HepG2 (cell line): ENCODE data around the gene SPG7. TPM values are rescaled to one million over a fixed set of nuclear protein-coding genes. Genes with fewer than 3 reads are reported as not detected.

Source experiments
- CREB1 ChIP-seq, 2 experiments: fragments of 450-650 bp in 1 of 2; IDR thresholded peaks; 2 replicates each; pipeline ENCODE4 v1.6.1; 2016 to 2017; ENCODE audit warnings: control low read depth in 1 of 2, mild to moderate bottlenecking in 1 of 2, missing compliant biosample characterization in 1 of 2, missing genetic modification characterization in 1 of 2
- ELF1 ChIP-seq: sonication (generic); formaldehyde crosslinking; IDR thresholded peaks from 2 replicates; pipeline ENCODE4 v1.4.0; 2020; ENCODE audit warnings: missing genetic modification reagents
- EZH2 ChIP-seq: conservative IDR thresholded peaks from 2 replicates; pipeline ENCODE4 v1.6.1; 2012; ENCODE audit warnings: mild to moderate bottlenecking, low read depth, low read length, moderate library complexity
- MEF2D ChIP-seq: sonication (generic); formaldehyde crosslinking; IDR thresholded peaks from 2 replicates; pipeline ENCODE4 v1.5.1; 2020; ENCODE audit warnings: mild to moderate bottlenecking, missing genetic modification reagents
- NR1H2 ChIP-seq: sonication (generic); formaldehyde crosslinking; IDR thresholded peaks from 2 replicates; pipeline ENCODE4 v1.8.1; 2022; ENCODE audit warnings: low read depth, missing genetic modification reagents, borderline replicate concordance
- NRL ChIP-seq: sonication (generic); formaldehyde crosslinking; IDR thresholded peaks from 2 replicates; pipeline ENCODE4 v1.5.0; 2020; ENCODE audit warnings: missing genetic modification reagents, mild to moderate bottlenecking, moderate library complexity, borderline replicate concordance
- PREB ChIP-seq: sonication (generic); formaldehyde crosslinking; IDR thresholded peaks from 2 replicates; pipeline ENCODE4 v1.4.0; 2020; ENCODE audit warnings: missing genetic modification reagents
- REPIN1 ChIP-seq: sonication (generic); formaldehyde crosslinking; IDR thresholded peaks from 2 replicates; pipeline ENCODE4 v1.8.0; 2022; ENCODE audit warnings: missing genetic modification reagents, low read depth, mild to moderate bottlenecking, borderline replicate concordance
- SNAPC2 ChIP-seq: sonication (generic); formaldehyde crosslinking; IDR thresholded peaks from 2 replicates; pipeline ENCODE4 v1.8.1; 2022; ENCODE audit warnings: mild to moderate bottlenecking, missing genetic modification reagents
- ZMYM2 ChIP-seq: sonication (generic); formaldehyde crosslinking; IDR thresholded peaks from 2 replicates; pipeline ENCODE4 v1.8.0; 2022; ENCODE audit warnings: mild to moderate bottlenecking, missing genetic modification reagents
- ZNF12 ChIP-seq: sonication (generic); formaldehyde crosslinking; IDR thresholded peaks from 2 replicates; pipeline ENCODE4 v1.5.0; 2020; ENCODE audit warnings: missing genetic modification reagents
- ZNF280D ChIP-seq: sonication (generic); formaldehyde crosslinking; IDR thresholded peaks from 2 replicates; pipeline ENCODE4 v1.5.1; 2020; ENCODE audit warnings: mild to moderate bottlenecking, missing genetic modification reagents
- ZNF292 ChIP-seq: sonication (generic); formaldehyde crosslinking; IDR thresholded peaks from 2 replicates; pipeline ENCODE4 v1.8.1; 2022; ENCODE audit warnings: mild to moderate bottlenecking, low read depth, missing genetic modification reagents, borderline replicate concordance
- ZNF3 ChIP-seq: IDR thresholded peaks from 2 replicates; pipeline ENCODE4 v1.7.0; 2017; ENCODE audit warnings: inconsistent platforms
- ZNF563 ChIP-seq: sonication (generic); formaldehyde crosslinking; IDR thresholded peaks from 2 replicates; pipeline ENCODE4 v1.8.0; 2022; ENCODE audit warnings: mild to moderate bottlenecking, moderate library complexity, missing genetic modification reagents
- ZNF782 ChIP-seq: sonication (generic); formaldehyde crosslinking; IDR thresholded peaks from 2 replicates; pipeline ENCODE4 v1.4.0; 2020; ENCODE audit warnings: missing genetic modification reagents, mild to moderate bottlenecking, borderline replicate concordance
- ZNF792 ChIP-seq: IDR thresholded peaks from 2 replicates; pipeline ENCODE4 v1.6.1; 2016
- polyA plus RNA-seq, 8 experiments: library from polyadenylated mRNA; depleted of rRNA in 3 of 8; stranded (reverse) in 7 of 8; unstranded in 1 of 8; fragments of >200 nt; fragmentation: Illumina TruSeq in 4 of 8; extraction: Trizol in 4 of 8; gene quantifications; 2 replicates each; pipeline versions ENCODE4 v1.2.1 to v1.2.3, GENCODE V29; 2011 to 2016; ENCODE audit warnings: low read depth in 4 of 8, missing spikeins in 1 of 8, mixed read lengths in 1 of 8; ENCODE audit not compliant: insufficient read depth in 1 of 8
- total RNA-seq, 5 experiments: library from RNA; depleted of rRNA; stranded (reverse); fragments of >200 nt; fragmentation: Illumina TruSeq; extraction: Trizol; gene quantifications; 2 replicates each; pipeline ENCODE4 v1.2.3, GENCODE V29; 2016; ENCODE audit warnings: low read depth in 1 of 5
- TF ChIP-seq, protein P1 (sequence below): sonication (generic); formaldehyde crosslinking; IDR thresholded peaks from 2 replicates; pipeline ENCODE4 v1.4.0; 2020; ENCODE audit warnings: missing genetic modification reagents
- TF ChIP-seq, protein P2 (sequence below): sonication (generic); formaldehyde crosslinking; IDR thresholded peaks from 2 replicates; pipeline ENCODE4 v1.8.1; 2023; ENCODE audit warnings: mild to moderate bottlenecking, missing genetic modification reagents
- TF ChIP-seq, protein P3 (sequence below): IDR thresholded peaks from 2 replicates; pipeline ENCODE4 v1.6.1; 2016

SPG7 gene
- total and polyA plus RNA-seq, 2 of the 13 experiments (the other 11 are each of a cell fraction or from before 2014, with no cell fraction given), result 66.0 to 136 TPM

DNA sequence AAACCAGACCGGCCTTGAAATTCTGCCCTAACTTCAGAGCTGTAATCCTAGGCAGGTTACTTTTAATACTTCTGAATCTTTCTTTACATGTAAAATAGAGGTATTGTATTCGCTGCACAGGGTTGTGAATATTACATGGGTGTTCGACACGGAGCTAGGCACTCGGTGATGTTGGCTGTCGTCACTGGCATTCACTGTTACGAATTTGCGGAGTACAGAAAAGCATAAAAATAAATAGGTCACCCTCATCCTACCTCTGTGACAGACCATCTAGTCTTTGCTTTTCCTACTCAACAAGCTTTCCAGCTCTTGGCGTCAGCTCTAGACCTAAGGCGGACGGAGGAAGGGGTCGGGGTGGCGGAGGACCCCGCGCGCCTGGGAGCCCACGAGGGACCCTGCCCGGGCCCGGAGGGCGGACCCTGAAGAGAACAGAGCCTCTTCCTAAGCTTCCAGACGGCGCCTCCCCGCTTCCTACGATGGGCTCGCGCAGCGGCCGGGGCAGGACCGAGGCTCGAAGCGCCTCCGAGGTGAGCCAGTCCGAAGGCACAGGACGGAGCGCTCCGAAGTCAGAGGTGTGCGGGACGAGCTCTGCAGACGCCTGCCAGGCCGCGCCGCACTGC lies 879 bp upstream of the SPG7 start (continued):
- TF ChIP-seq, protein P1, sequence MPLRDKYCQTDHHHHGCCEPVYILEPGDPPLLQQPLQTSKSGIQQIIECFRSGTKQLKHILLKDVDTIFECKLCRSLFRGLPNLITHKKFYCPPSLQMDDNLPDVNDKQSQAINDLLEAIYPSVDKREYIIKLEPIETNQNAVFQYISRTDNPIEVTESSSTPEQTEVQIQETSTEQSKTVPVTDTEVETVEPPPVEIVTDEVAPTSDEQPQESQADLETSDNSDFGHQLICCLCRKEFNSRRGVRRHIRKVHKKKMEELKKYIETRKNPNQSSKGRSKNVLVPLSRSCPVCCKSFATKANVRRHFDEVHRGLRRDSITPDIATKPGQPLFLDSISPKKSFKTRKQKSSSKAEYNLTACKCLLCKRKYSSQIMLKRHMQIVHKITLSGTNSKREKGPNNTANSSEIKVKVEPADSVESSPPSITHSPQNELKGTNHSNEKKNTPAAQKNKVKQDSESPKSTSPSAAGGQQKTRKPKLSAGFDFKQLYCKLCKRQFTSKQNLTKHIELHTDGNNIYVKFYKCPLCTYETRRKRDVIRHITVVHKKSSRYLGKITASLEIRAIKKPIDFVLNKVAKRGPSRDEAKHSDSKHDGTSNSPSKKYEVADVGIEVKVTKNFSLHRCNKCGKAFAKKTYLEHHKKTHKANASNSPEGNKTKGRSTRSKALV, result no peak
- TF ChIP-seq ZNF3 (CRISPR knock-in tag) (no peak), ZNF792 (no peak), PREB (CRISPR knock-in tag) (0 out of 2 replicates have a peak, but pooled peaks have one; percentile 7), CREB1 (IDR thresholded peaks at IDR 0.05) (peak; percentile 33; the same call in 1 of the 2 replicates), CREB1 (CRISPR knock-in tag; IDR thresholded peaks at IDR 0.05) (no peak), NRL (CRISPR knock-in tag) (0 out of 2 replicates have a peak, but pooled peaks have one; percentile 35), REPIN1 (CRISPR knock-in tag) (peak; percentile 57; the same call in 1 of the 2 replicates), ZNF782 (peak; percentile 64; the same call in 1 of the 2 replicates), ZMYM2 (0 out of 2 replicates have a peak, but pooled peaks have one; percentile 71), ZNF12 (CRISPR knock-in tag) (0 out of 2 replicates have a peak, but pooled peaks have one; percentile 10), MEF2D (CRISPR knock-in tag) (peak; percentile 34; the same call in 1 of the 2 replicates), EZH2 (no peak), NR1H2 (no peak), SNAPC2 (CRISPR knock-in tag) (0 out of 2 replicates have a peak, but pooled peaks have one; percentile 85), ZNF292 (0 out of 2 replicates have a peak, but pooled peaks have one; percentile 53), ZNF280D (CRISPR knock-in tag) (no peak), ELF1 (CRISPR knock-in tag) (peak; percentile 30), ZNF563 (0 out of 2 replicates have a peak, but pooled peaks have one; percentile 5)
- TF ChIP-seq, protein P2, sequence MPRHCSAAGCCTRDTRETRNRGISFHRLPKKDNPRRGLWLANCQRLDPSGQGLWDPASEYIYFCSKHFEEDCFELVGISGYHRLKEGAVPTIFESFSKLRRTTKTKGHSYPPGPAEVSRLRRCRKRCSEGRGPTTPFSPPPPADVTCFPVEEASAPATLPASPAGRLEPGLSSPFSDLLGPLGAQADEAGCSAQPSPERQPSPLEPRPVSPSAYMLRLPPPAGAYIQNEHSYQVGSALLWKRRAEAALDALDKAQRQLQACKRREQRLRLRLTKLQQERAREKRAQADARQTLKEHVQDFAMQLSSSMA (CRISPR knock-in tag), result 0 out of 2 replicates have a peak, but pooled peaks have one; percentile 83
- TF ChIP-seq, protein P3, sequence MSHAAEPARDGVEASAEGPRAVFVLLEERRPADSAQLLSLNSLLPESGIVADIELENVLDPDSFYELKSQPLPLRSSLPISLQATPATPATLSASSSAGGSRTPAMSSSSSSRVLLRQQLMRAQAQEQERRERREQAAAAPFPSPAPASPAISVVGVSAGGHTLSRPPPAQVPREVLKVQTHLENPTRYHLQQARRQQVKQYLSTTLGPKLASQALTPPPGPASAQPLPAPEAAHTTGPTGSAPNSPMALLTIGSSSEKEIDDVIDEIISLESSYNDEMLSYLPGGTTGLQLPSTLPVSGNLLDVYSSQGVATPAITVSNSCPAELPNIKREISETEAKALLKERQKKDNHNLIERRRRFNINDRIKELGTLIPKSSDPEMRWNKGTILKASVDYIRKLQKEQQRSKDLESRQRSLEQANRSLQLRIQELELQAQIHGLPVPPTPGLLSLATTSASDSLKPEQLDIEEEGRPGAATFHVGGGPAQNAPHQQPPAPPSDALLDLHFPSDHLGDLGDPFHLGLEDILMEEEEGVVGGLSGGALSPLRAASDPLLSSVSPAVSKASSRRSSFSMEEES, result 0 out of 2 replicates have a peak, but pooled peaks have one; percentile 5
